Naive B cell (primary cell): ENCODE data around the gene PPY. TPM values are rescaled to one million over a fixed set of nuclear protein-coding genes. Genes with fewer than 3 reads are reported as not detected.
"Not testable (repeated sequence)": the region's sequence is repeated elsewhere in the genome, so short reads cannot be mapped to it uniquely, and the experiment has no call there.

Experiments
- ATAC-seq, 2 donors: fragments of 150-1000 bp; cut with Tn5 transposase; 2 replicates each; pipeline ENCODE4 v1.10.0; 2021; ENCODE audit warnings: low read depth in 2 of 2, mild to moderate bottlenecking in 2 of 2, moderate library complexity in 2 of 2
- DNase-seq: peaks from one replicate; pipeline ENCODE4 v3.0.0; 2022
- H3K27ac Mint-ChIP-seq, 6 donors: one replicate each; pipeline ENCODE4 v1.8.0; 2020 to 2022; ENCODE audit warnings: mild to moderate bottlenecking in 6 of 6, mixed read lengths in 6 of 6, moderate library complexity in 5 of 6, inconsistent platforms in 2 of 6
- H3K27me3 Mint-ChIP-seq, 3 donors: one replicate each; pipeline ENCODE4 v1.8.0; 2021 to 2022; ENCODE audit warnings: mixed read lengths in 3 of 3, mild to moderate bottlenecking in 1 of 3
- H3K36me3 Mint-ChIP-seq, 2 donors: one replicate each; pipeline ENCODE4 v1.8.0; 2020 to 2022; ENCODE audit warnings: mixed read lengths in 2 of 2, inconsistent platforms in 1 of 2, mild to moderate bottlenecking in 1 of 2
- H3K4me1 Mint-ChIP-seq, 3 donors: one replicate each; pipeline ENCODE4 v1.8.0; 2020 to 2022; ENCODE audit warnings: mixed read lengths in 3 of 3, inconsistent platforms in 1 of 3, mild to moderate bottlenecking in 1 of 3, moderate library complexity in 1 of 3
- H3K4me3 Mint-ChIP-seq, 8 donors: one replicate each; pipeline ENCODE4 v1.8.0; 2020 to 2022; ENCODE audit warnings: mild to moderate bottlenecking in 8 of 8, mixed read lengths in 8 of 8, moderate library complexity in 8 of 8, inconsistent platforms in 2 of 8
- H3K9me3 Mint-ChIP-seq, 7 donors: one replicate each; pipeline ENCODE4 v1.8.0; 2020 to 2022; ENCODE audit warnings: mixed read lengths in 7 of 7, mild to moderate bottlenecking in 5 of 7, inconsistent platforms in 2 of 7, moderate library complexity in 1 of 7
- polyA plus RNA-seq, 6 donors: library from polyadenylated mRNA; unstranded; fragments of 300-500 nt; fragmentation: Illumina TruSeq; gene quantifications; one replicate each; pipeline ENCODE4 v1.2.3, GENCODE V29; 2021; ENCODE audit warnings: low read depth in 6 of 6

Gene PPY
- polyA plus RNA-seq, 6 donors from 2014 or later = not detected

DNA sequence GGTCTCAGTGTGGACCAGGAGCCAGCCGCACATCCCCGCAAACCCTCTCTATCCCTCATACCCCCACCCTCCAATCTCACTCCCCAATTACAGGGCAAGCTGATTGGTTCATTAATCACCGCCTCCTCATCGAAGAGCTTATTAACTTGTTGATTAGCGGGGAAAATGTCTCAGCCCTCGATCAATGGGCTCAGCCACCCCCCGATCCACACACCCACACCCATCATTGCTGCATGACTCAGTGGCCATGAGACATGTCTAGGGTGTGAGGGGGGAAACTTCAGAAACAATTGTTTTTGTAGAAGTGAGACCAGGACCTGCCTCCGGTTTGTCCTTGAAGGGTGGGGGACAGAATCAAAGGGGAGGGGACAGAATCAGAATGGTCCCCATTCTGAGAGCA, 13.9 kb upstream of the PPY start:
- H3K4me1 Mint-ChIP-seq = peaks cover 3 to 10% (median 8%) of the 10 kb centered on the region in 3 donors
- H3K4me3 Mint-ChIP-seq = no peak overlapping the region
- DNase-seq (no peak), ATAC-seq (no peak)
- no peaks in the 10 kb centered on the region for H3K9me3 Mint-ChIP-seq
- H3K27ac Mint-ChIP-seq = no peak overlapping the region
- peaks cover 23 to 62% (median 48%) of the 10 kb centered on the region in 3 donors for H3K27me3 Mint-ChIP-seq
- H3K36me3 Mint-ChIP-seq = no peaks in the 10 kb centered on the region

DNA sequence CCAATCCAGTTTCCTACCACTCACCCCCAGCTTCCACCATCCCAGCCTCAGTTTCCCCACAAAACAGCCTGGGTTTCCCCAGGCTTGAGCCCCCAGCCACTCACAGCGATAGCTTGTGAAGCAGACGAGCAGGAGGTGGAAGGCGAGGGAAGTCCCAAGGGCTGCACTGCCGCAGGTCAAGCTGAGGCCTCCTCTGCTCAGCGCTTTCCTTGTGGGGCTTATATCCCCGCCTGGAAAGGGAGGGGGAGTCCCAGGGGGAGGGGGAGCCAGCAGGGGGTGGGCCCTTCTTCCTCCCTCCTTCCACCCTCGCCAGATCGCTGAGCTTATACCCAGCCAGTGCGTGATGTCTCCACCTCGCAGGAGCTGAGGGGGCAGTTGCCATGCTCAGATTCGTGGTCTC, 11.5 kb upstream of the PPY start, which contains the start of gene PYY:
Gene PYY (minus strand): TSS at position 195 of the 400 bp plus-strand sequence. CDS start 457 bp downstream, outside the sequence.
- no peaks in the 10 kb centered on the region for H3K9me3 Mint-ChIP-seq
- peaks cover 40 to 80% (median 61%) of the 10 kb centered on the region in 3 donors for H3K27me3 Mint-ChIP-seq
- H3K36me3 Mint-ChIP-seq = no peaks in the 10 kb centered on the region
- ATAC-seq (no peak), DNase-seq (no peak)
- peaks cover 3 to 10% (median 8%) of the 10 kb centered on the region in 3 donors for H3K4me1 Mint-ChIP-seq
- H3K27ac Mint-ChIP-seq = no peak within 1 kb of the TSS
- H3K4me3 Mint-ChIP-seq = peak within 1 kb of the TSS in 6 of 8 donors; percentile 42 to 55 (median 51)

DNA sequence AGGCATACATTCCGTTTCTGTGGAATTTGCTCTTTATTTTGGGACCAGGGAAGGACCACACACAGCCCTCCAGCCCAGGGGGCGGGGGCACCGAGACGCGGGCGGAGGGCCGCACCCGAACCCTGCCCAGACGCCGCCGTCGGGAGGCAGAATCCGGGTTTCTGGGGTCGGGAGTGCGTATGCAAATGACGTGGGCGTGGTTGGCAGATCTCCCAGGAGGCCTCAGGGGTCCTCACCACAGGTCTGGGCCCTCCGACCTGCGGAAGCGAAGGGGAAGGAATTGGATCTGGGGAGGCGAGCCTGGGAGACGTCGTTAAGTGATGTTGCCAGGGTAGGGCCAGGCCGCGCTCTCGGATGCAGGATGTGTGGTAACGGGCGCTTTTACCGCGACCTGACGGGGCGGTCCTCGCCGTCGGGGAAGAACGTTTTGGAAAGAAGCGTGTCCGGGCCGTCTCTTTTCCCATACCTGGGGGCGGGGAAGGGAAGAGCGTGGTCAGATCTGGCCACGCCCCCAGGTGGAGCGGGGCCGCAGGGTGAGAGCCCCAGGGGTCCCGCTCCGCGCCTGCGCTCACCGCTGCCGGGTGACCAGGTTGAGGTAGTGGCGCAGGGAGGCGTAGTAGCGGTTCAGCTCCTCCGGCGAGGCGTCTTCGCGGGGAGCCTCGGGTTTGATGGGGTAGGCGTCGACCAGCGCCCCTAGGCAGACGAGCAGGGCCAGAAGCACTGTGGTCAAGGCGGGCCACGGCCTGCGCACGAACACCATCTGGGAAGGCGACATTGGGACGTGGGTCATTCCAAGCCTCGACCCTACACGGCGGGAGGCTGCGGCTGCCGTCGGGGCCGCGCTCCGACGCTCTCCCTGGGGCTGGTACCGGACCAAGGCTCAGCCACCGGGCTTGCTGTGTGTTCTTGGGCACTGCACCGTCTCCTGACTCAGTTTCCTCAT, 10.7 kb upstream of the PPY start:
- H3K4me1 Mint-ChIP-seq = peaks cover 3 to 10% (median 8%) of the 10 kb centered on the region in 3 donors
- DNase-seq (no peak), ATAC-seq (no peak)
- peak overlapping the region in 6 of 8 donors; percentile 42 to 55 (median 51) for H3K4me3 Mint-ChIP-seq
- H3K9me3 Mint-ChIP-seq = no peaks in the 10 kb centered on the region
- H3K27ac Mint-ChIP-seq = no peak overlapping the region
- no peaks in the 10 kb centered on the region for H3K36me3 Mint-ChIP-seq
- peaks cover 43 to 82% (median 62%) of the 10 kb centered on the region in 3 donors for H3K27me3 Mint-ChIP-seq

DNA sequence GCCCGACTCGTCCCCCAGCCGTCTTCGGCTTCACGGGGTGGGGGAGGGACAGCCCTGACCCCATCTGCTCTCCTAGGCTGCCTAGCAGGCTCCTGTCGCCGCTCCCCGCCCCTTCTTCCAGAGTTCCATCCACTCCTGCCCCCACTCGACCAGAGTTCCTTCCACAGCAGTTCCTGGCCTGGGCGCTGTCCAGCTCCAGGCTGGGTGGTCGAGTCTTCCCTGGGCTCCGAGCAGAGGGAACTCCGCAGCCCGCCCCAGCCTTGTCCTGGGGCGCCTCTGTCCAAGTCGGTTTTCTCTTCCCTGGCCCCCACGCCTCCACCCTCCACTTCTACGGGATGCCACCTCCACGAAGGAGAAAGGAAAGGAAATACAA, 10.1 kb upstream of the PPY start:
- Mint-ChIP-seq H3K36me3 (no peaks in the 10 kb centered on the region), H3K9me3 (no peaks in the 10 kb centered on the region), H3K4me1 (peaks cover 3 to 10% (median 8%) of the 10 kb centered on the region in 3 donors), H3K27ac (no peak overlapping the region), H3K4me3 (peak overlapping the region in 4 of 8 donors; percentile 6 to 55 (median 51)), H3K27me3 (peaks cover 49 to 89% (median 69%) of the 10 kb centered on the region in 3 donors)
- ATAC-seq (no peak), DNase-seq (no peak)

DNA sequence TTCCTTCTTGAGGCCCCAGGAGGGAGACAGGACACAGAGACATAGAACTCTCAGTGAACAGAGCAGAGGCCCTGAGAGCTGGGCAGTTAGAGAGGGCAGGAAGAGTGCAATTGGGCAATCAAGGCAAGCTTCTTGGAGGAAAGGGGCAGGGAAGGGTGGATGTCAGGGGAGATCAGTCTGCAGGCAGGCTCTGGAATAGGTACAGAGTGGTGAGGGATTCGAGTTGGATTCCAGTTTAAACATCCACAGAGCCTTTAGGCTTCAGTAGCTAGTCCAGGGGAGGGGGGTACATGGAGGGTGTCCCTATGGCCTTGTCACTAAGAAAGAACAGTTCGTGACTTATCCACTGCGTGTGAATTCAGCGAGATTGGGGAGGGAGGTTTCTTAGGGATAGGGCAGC, 9.5 kb upstream of the PPY start:
- Mint-ChIP-seq H3K27ac (peak overlapping the region in 2 of 6 donors; percentile 22 to 78), H3K9me3 (no peaks in the 10 kb centered on the region), H3K4me1 (peaks cover 3 to 10% (median 8%) of the 10 kb centered on the region in 3 donors), H3K4me3 (peak overlapping the region in 3 of 8 donors; percentile 15 to 58 (median 34)), H3K36me3 (no peaks in the 10 kb centered on the region), H3K27me3 (peaks cover 49 to 87% (median 69%) of the 10 kb centered on the region in 3 donors)
- no peak for DNase-seq
- ATAC-seq = no peak

DNA sequence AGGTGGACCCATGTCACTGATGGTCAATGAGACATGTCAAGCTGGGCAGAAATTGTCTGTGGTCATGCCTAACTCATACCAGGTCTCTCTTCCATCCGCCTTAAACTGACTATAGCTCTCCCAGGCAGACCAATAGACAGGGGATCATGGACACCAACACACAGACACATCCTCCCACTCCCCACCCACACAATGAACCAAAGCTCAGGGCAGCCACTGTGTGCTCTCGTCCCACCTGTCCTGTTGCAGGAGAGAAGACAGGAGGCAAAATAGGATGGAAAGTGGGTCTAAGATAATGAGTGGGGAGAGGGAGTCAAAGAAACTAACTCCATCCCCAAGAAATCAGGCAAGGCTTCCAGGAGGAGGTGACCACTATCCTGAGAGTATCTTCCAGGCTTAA, 8.3 kb upstream of the PPY start:
- ATAC-seq (no peak), DNase-seq (no peak)
- Mint-ChIP-seq H3K4me1 (peaks cover 3 to 12% (median 10%) of the 10 kb centered on the region in 3 donors), H3K27me3 (peaks cover 49 to 85% (median 73%) of the 10 kb centered on the region in 3 donors), H3K27ac (no peak overlapping the region), H3K4me3 (no peak overlapping the region), H3K9me3 (no peaks in the 10 kb centered on the region), H3K36me3 (no peaks in the 10 kb centered on the region)

DNA sequence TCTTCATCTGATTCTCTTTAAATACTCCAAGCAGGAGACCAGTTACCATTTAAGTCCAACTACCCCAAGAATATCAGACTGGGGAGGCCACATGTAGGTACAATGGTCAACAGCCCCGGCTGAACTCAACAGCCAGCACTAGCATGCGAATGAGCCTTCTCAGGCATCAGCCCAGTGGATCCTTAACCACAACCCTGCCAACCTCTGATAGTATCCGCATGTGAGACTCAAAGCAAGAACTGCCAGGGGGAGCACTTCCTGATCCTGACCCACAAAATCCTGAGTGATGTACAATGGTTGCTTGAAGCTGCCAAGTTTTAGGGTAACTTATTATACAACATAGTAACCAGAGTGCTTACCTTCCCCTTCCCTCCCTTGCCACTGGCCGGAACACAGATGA, 7.5 kb upstream of the PPY start:
- DNase-seq (no peak), ATAC-seq (no peak)
- Mint-ChIP-seq H3K4me3 (no peak overlapping the region), H3K9me3 (no peaks in the 10 kb centered on the region), H3K27me3 (peaks cover 47 to 81% (median 71%) of the 10 kb centered on the region in 3 donors), H3K4me1 (peaks cover 3 to 12% (median 10%) of the 10 kb centered on the region in 3 donors), H3K27ac (no peak overlapping the region), H3K36me3 (no peaks in the 10 kb centered on the region)

DNA sequence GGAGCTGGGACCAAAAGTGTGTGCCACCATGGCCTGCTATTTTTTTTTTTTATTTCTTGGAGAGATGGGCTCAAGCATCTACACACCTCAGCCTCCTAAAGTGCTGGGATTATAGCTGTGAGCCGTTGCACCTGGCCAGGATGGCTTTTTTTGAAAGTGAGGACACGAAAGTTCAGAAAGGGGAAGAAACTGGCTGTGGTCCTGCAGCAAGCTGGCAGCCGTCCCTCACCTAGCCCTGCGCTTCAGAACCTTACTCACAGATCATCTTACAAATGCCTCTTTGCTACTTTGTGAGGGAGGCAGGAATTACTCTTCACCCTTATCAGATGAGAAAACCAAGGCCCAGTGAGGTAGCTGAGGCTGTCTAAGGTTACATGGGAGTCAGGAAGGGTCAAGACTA, 4.5 kb upstream of the PPY start:
- no peaks in the 10 kb centered on the region for H3K9me3 Mint-ChIP-seq

DNA sequence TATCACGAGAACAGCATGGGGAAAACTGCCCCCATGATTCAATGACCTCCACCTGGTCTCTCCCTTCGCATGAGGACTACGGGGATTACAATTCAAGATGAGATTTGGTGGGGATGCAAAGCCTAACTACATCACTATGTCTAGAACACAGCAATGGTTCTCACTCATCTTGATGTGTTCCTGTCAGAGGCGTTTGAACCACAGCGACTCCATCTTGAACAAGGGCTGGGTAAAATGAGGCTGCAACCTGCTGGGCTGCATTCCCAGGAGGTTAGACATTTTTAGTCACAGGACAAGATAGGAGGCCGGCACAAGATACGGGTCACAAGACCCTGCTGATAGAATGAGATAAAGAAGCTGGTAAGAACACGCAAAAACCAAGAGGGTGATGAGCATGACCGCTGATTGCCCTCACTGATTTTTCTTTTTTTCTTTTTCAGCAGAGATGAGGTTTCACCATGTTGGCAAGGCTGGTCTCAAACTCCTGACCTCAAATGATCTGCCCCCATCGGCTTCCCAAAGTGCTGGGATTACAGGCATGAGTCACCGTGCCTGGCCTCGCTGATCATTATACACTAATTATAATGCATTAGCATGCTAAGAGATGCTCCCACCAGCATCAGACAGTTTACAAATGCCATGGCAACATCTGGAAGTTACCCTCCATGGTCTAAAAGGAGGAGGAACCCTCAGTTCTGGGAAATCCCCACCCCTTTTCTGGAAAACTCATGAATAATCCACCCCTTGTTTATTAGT, 3.0 kb upstream of the PPY start:
- H3K27me3 Mint-ChIP-seq = peaks cover 22 to 53% (median 45%) of the 10 kb centered on the region in 3 donors
- no peak overlapping the region for H3K27ac Mint-ChIP-seq
- no peaks in the 10 kb centered on the region for H3K36me3 Mint-ChIP-seq
- no peak for ATAC-seq
- H3K4me3 Mint-ChIP-seq = no peak overlapping the region
- no peaks in the 10 kb centered on the region for H3K9me3 Mint-ChIP-seq
- DNase-seq = no peak
- peaks cover 0 to 4% (median 3%) of the 10 kb centered on the region in 3 donors for H3K4me1 Mint-ChIP-seq

More for the DNA sequence above, 4.5 kb upstream of the PPY start:
- Mint-ChIP-seq H3K27me3 (peaks cover 33 to 61% (median 52%) of the 10 kb centered on the region in 3 donors), H3K36me3 (no peaks in the 10 kb centered on the region), H3K4me3 (peak overlapping the region in 1 of 8 donors; percentile 2), H3K4me1 (peaks cover 0 to 4% (median 3%) of the 10 kb centered on the region in 3 donors), H3K27ac (no peak overlapping the region)
- DNase-seq (no peak), ATAC-seq (no peak)

DNA sequence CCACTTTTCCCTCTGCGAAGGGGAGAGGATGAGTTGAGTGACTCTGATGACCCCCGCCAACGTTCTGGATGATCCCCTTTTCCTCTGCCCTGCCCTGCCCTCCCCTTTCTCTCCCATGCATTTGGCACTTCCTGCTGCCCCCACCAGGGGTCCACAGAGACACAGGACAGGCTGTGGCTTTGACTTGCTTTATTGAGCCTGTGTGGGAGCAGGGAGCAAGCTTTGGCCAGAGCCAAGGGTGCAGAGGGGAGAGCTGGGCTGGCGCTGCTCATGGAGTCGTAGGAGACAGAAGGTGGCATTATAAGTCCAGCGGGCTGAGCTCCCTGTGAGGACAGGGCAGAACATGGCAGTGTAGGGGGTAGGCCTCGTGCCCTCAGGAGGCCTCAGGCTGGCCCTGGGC, 1.6 kb downstream of the PPY start:
- Mint-ChIP-seq H3K9me3 (no peaks in the 10 kb centered on the region), H3K4me1 (peaks cover 0 to 13% (median 4%) of the 10 kb centered on the region in 3 donors), H3K27me3 (peaks cover 13 to 51% (median 44%) of the 10 kb centered on the region in 3 donors), H3K4me3 (peak overlapping the region in 1 of 8 donors; percentile 47), H3K36me3 (no peaks in the 10 kb centered on the region), H3K27ac (no peak overlapping the region)
- ATAC-seq (no peak), DNase-seq (no peak)

DNA sequence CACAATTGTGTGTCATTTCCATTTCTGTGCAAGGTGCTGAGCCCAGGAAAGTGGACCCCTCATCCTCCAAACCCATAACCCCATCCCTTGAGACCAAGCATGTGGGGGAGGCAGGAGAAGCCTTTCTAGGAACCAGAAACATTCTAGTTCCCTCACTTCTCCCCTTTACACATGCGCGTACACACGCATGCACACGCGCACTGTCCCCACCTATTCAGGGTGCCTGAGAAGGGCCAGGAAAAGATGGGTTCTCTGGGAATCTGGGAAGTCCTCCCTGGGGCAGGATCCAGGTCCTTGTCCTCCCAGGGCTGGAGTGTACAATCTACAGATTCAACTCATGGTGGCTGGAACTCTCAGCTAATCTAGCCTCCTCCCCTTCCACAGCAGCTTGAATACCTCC, 2.4 kb downstream of the PPY start:
- Mint-ChIP-seq H3K27me3 (peaks cover 13 to 55% (median 40%) of the 10 kb centered on the region in 3 donors), H3K4me3 (peak overlapping the region in 2 of 8 donors; percentile 54 to 66), H3K9me3 (no peaks in the 10 kb centered on the region), H3K4me1 (peaks cover 0 to 13% (median 4%) of the 10 kb centered on the region in 3 donors), H3K36me3 (no peaks in the 10 kb centered on the region), H3K27ac (no peak overlapping the region)
- no peak for DNase-seq
- ATAC-seq = no peak

DNA sequence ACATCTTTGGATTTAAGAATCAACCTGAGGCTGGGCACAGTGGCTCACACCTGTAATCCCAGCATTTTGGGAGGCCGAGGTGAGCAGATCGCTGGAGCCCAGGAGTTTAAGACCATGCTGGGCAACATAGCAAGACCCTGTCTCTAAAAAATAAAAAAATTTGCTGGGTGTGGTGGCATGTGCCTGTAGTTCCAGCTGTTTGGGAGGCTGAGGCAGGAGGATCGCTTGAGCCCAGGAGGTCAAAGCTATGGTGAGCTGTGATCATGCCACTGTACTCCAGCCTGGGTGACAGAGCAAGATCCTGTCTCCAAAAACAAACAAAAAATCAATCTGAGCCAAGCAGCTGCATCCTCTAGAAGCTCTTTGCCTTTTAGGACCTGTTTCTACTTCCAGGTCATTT, 2.8 kb downstream of the PPY start:
- peak overlapping the region in 1 of 6 donors; percentile 73 for H3K27ac Mint-ChIP-seq
- H3K4me3 Mint-ChIP-seq = peak overlapping the region in 5 of 8 donors; percentile 6 to 54 (median 52)
- not testable (repeated sequence) for H3K36me3 Mint-ChIP-seq, H3K9me3 Mint-ChIP-seq, ATAC-seq, DNase-seq
- peaks cover 13 to 55% (median 36%) of the 10 kb centered on the region in 3 donors for H3K27me3 Mint-ChIP-seq
- H3K4me1 Mint-ChIP-seq = peaks cover 0 to 13% (median 4%) of the 10 kb centered on the region in 3 donors

DNA sequence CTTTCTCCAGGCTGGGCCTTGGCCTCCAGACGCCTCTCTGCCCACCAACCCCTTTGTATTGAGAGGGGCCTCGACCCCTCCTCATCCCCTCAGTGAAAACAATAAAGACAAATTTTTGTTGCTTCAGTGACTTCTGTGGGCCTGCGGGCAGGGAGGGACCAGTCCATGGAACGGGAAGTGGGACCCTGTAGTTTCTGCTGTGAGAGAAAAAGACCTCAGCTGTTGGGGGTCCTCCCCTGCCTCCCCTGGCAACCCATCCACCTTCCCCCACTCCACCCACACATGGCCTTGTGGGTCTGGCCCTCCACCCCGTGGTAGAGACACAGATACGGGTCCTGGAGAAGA, 3.5 kb downstream of the PPY start:
- ATAC-seq = no peak
- Mint-ChIP-seq H3K27me3 (peaks cover 13 to 56% (median 35%) of the 10 kb centered on the region in 3 donors), H3K36me3 (no peaks in the 10 kb centered on the region), H3K4me1 (peaks cover 0 to 10% (median 4%) of the 10 kb centered on the region in 3 donors), H3K27ac (no peak overlapping the region), H3K9me3 (no peaks in the 10 kb centered on the region), H3K4me3 (peak overlapping the region in 6 of 8 donors; percentile 29 to 60 (median 44))
- no peak for DNase-seq
